Thyroid gland (tissue), 4 donors: Measurements from ENCODE around the gene ATRN. TPM values are rescaled to one million over a fixed set of nuclear protein-coding genes. Genes with fewer than 3 reads are reported as not detected.

Experiments used
- DNase-seq, 2 donors: peaks; one replicate each; pipeline ENCODE4 v3.0.0-alpha.2; 2019
- H3K27ac ChIP-seq, 3 donors: fragments of 200-600 bp; sonication (generic); 1 replicate in 2 of 3; 2 replicates in 1 of 3; pipeline ENCODE4 v1.5.1; 2016 to 2019; ENCODE audit warnings: mild to moderate bottlenecking in 1 of 3, moderate library complexity in 1 of 3
- H3K27me3 ChIP-seq: fragments of 200-600 bp; sonication (generic); one replicate; pipeline ENCODE4 v1.5.1; 2019
- H3K36me3 ChIP-seq, 2 donors: fragments of 200-600 bp; sonication (generic); one replicate each; pipeline ENCODE4 v1.5.1; 2016 to 2019
- H3K4me1 ChIP-seq, 2 donors: fragments of 200-600 bp; sonication (generic); one replicate each; pipeline ENCODE4 v1.5.1; 2017 to 2019
- H3K4me3 ChIP-seq, 3 donors: fragments of 200-600 bp; sonication (generic); replicated peaks in 1 of 3; 1 replicate in 2 of 3; 2 replicates in 1 of 3; pipeline ENCODE4 v1.5.1; 2016; ENCODE audit warnings: mild to moderate bottlenecking in 1 of 3
- H3K9me3 ChIP-seq: fragments of 200-600 bp; sonication (generic); one replicate; pipeline ENCODE4 v1.5.1; 2017
- POLR2A ChIP-seq, 2 donors: fragments of 450-650 bp; IDR thresholded peaks; one replicate each; pipeline ENCODE4 v1.6.1; 2017; ENCODE audit warnings: antibody characterized with exemption in 2 of 2, mild to moderate bottlenecking in 2 of 2, moderate library complexity in 1 of 2
- WGBS, 2 donors: methylation state at CpG; one replicate each; pipeline ENCODE4 v1.1.5; 2017; 5-methylcytosine and 5-hydroxymethylcytosine counted together
- intact Hi-C: fragments of 100-400 bp; cut with DNase I; formaldehyde crosslinking; loops from one replicate; pipeline ENCODE4 v1.15.1; 2023
- total RNA-seq, 4 donors: library from RNA; depleted of rRNA; stranded (reverse); fragments of >200 nt; gene quantifications; one replicate each; pipeline ENCODE4 v1.2.3, GENCODE V29; 2016
- TF ChIP-seq, protein P1 (sequence below), 6 experiments: fragments of 200-600 bp in 3 of 6; fragments of 450-650 bp in 3 of 6; sonication (generic) in 3 of 6; IDR thresholded peaks; one replicate each; pipeline ENCODE4 v1.5.1; 2016 to 2019; ENCODE audit warnings: antibody characterized with exemption in 6 of 6, mild to moderate bottlenecking in 2 of 6, inconsistent platforms in 1 of 6, moderate library complexity in 1 of 6

The ATRN gene
- total RNA-seq, 4 donors from 2014 or later: 43.0 to 81.8 (median 61.4) TPM

DNA sequence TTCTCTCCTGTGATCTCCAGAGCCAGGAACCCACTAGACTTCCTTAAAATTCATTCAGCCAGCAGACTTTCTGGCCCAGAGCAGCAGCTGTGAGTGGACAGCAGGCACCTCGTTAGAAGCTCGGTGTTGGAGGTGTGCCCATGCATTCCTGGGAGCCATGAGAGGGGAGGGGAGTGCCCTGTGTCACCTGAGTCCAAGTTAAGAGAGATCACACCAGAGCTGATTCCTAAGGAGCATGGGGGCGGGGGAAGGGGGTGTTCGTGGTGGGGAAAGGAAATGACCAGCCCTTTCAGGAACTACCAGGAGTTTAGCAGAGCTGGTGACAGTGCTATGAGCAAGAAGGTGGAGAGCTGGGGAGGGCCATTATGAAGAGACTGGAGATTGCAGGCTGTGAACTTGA is 145.4 kb downstream of the ATRN start:
- 23 to 41% methylated on average over 4 of the region's 4 CpGs for WGBS, 2 donors

DNA sequence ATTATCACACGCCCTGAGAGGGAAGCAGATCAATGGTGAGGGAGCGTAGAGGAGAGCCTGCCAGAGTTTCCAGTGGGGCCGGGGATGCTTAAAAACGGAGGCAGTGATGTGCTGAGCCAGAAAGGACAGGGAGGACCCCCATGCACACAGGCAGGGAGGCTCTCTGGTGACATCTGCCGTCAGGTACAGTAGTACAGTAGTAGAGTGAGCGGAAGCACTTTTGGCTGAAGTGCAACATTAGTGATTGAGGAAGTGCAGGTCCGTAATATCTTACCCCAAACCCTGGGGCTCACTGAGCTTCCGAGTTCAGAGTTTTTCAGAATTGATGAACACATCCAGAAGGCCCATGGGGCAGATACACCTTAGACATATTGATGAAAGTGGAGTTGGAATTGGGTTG is 150.3 kb downstream of the ATRN start:
- no peak overlapping the region for H3K4me3 ChIP-seq
- 84 to 86% methylated on average over 8 of the region's 8 CpGs for WGBS, 2 donors
- peaks cover 0 to 5% of the 10 kb centered on the region in 2 donors for H3K4me1 ChIP-seq
- intact Hi-C loops: no loop called here
- DNase-seq: no peak
- no peaks in the 10 kb centered on the region for H3K27me3 ChIP-seq
- no peaks in the 10 kb centered on the region for H3K36me3 ChIP-seq
- H3K27ac ChIP-seq: no peak overlapping the region
- H3K9me3 ChIP-seq: no peaks in the 10 kb centered on the region
- TF ChIP-seq, protein P1, sequence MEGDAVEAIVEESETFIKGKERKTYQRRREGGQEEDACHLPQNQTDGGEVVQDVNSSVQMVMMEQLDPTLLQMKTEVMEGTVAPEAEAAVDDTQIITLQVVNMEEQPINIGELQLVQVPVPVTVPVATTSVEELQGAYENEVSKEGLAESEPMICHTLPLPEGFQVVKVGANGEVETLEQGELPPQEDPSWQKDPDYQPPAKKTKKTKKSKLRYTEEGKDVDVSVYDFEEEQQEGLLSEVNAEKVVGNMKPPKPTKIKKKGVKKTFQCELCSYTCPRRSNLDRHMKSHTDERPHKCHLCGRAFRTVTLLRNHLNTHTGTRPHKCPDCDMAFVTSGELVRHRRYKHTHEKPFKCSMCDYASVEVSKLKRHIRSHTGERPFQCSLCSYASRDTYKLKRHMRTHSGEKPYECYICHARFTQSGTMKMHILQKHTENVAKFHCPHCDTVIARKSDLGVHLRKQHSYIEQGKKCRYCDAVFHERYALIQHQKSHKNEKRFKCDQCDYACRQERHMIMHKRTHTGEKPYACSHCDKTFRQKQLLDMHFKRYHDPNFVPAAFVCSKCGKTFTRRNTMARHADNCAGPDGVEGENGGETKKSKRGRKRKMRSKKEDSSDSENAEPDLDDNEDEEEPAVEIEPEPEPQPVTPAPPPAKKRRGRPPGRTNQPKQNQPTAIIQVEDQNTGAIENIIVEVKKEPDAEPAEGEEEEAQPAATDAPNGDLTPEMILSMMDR (IDR thresholded peaks at IDR 0.05): no peak
- TF ChIP-seq POLR2A (IDR thresholded peaks at IDR 0.05): no peak

More for the DNA sequence above, 145.4 kb downstream of the ATRN start:
- Histone ChIP-seq H3K9me3 (no peaks in the 10 kb centered on the region), H3K27ac (peak overlapping the region; percentile 72 to 81 (median 81)), H3K4me1 (peaks cover 31 to 43% of the 10 kb centered on the region in 2 donors), H3K36me3 (no peaks in the 10 kb centered on the region), H3K4me3 (no peak overlapping the region), H3K27me3 (no peaks in the 10 kb centered on the region)
- peak; percentile 97 for DNase-seq
- intact Hi-C loops: no loop called here
- TF ChIP-seq POLR2A (IDR thresholded peaks at IDR 0.05): peak in 1 of 2 donors; percentile 34
- TF ChIP-seq, protein P1 (IDR thresholded peaks at IDR 0.05): no peak

DNA sequence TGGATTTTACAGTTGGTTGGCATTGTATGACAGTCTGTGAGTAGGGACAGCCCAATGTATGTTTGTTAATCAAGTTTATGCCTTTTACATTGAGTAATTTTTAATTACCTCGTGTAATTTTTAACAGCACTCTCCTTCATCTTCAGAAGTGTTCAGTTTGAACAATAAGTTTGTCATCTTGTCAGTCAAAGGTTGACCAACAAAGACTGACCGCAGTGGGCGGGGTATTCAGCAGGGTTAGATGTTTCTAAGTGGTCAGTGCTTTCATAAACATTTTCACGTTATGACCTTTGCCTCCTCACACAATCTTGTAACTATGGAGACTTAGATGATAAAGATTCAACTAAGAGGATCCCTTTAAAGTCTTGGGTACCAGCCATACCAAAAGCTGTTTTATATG is 151.6 kb downstream of the ATRN start:
- Histone ChIP-seq H3K27ac (no peak overlapping the region), H3K9me3 (no peaks in the 10 kb centered on the region), H3K27me3 (no peaks in the 10 kb centered on the region), H3K4me3 (no peak overlapping the region), H3K4me1 (no peaks in the 10 kb centered on the region), H3K36me3 (no peaks in the 10 kb centered on the region)
- no peak for DNase-seq
- WGBS, 2 donors: 92 to 93% methylated on average over 4 of the region's 4 CpGs
- intact Hi-C loops: no loop called here
- TF ChIP-seq, protein P1 (IDR thresholded peaks at IDR 0.05): no peak
- no peak for TF ChIP-seq POLR2A (IDR thresholded peaks at IDR 0.05)

DNA sequence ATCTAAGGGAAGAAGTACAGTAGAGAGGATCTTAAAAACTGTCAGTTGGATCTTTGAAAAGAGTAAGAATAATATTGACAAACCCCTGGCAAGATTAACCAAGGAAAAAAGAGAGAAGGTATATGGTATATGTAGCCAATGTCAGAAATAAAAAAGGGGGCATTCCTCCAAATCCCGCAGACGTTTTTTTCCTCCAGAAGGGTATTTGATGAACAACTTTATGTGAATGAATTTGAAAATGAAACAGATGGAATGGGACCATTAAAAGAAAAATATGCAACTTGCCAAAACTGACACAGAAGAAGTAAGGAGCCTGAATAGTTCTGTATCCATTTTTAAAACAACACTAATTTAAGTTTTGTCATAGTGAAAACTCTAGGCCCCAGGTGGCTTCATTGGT is 156.7 kb downstream of the ATRN start:
- H3K36me3 ChIP-seq: no peaks in the 10 kb centered on the region
- intact Hi-C loops: no loop called here
- DNase-seq: no peak
- WGBS, 2 donors: 79 to 88% methylated on average over 2 of the region's 2 CpGs
- no peak for TF ChIP-seq POLR2A (IDR thresholded peaks at IDR 0.05)
- TF ChIP-seq, protein P1 (IDR thresholded peaks at IDR 0.05): no peak
- no peak overlapping the region for H3K27ac ChIP-seq
- peaks cover 0 to 7% of the 10 kb centered on the region in 2 donors for H3K4me1 ChIP-seq
- H3K9me3 ChIP-seq: no peaks in the 10 kb centered on the region
- no peak overlapping the region for H3K4me3 ChIP-seq
- no peaks in the 10 kb centered on the region for H3K27me3 ChIP-seq

DNA sequence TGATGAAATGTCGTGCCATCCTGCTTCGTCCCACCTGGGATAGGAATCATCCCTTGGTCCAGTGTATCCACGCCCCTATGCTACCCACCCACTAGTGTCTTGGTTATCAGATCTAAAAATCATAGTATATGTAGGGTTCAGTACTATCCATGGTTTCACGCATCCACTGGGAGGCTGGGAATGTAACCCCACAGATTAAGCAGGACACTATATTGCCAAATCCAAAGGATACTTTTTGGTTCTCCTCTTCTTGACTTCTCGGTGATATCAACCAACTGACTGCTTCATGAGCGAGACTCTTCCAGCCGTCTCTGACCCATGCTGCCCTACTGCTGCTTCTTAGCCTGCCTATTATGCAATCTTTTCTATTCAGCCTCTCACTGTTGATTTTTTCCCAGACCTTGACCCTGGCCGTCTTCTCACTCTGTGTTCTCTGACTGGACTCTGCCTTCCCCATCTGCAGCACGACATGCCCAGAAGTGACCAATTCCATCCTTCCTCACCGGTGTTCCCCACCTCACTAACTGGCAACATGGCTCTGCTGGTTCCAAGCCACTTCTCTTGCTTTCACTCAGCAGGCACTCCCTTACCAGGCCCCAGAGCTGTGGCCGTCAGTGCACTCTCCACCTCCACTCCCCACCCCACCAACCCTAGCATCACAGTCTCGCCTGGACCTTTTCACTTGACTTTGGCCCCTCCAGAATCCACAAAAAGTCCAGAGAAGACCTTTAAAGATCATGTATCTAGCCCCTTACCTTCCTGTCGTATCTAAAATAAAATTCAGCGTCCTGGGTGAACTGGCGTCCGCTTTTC is 157.9 kb downstream of the ATRN start:
- TF ChIP-seq, protein P1 (IDR thresholded peaks at IDR 0.05): no peak
- H3K27me3 ChIP-seq: no peaks in the 10 kb centered on the region
- no peak overlapping the region for H3K4me3 ChIP-seq
- no peak overlapping the region for H3K27ac ChIP-seq
- DNase-seq: no peak
- no peaks in the 10 kb centered on the region for H3K36me3 ChIP-seq
- H3K9me3 ChIP-seq: no peaks in the 10 kb centered on the region
- intact Hi-C loops: no loop called here
- WGBS, 2 donors: 88 to 95% methylated on average over 16 of the region's 16 CpGs
- peaks cover 0 to 7% of the 10 kb centered on the region in 2 donors for H3K4me1 ChIP-seq
